Kidney (tissue), 14 donors: ENCODE data around the gene PXDC1. TPM values are rescaled to one million over a fixed set of nuclear protein-coding genes. Genes with fewer than 3 reads are reported as not detected.
"Not testable (repeated sequence)": the region's sequence is repeated elsewhere in the genome, so short reads cannot be mapped to it uniquely, and the experiment has no call there.

Experiments used
- DNase-seq, 5 donors: peaks; one replicate each; pipeline ENCODE4 v3.0.0-alpha.2; 2013 to 2020
- FAIRE-seq: peaks from 2 replicates; lab custom pipeline; 2012; peaks lifted over from hg19 to GRCh38; lab: Jason Lieb, UNC
- H3K27ac ChIP-seq, 2 donors: one replicate each; pipeline ENCODE4 v1.7.0; 2013; ENCODE audit warnings: low read depth in 2 of 2, low read length in 2 of 2, inconsistent platforms in 1 of 2
- H3K27me3 ChIP-seq: one replicate; pipeline ENCODE4 v1.7.1; 2013; ENCODE audit warnings: low read length, inconsistent platforms; ENCODE audit not compliant: control insufficient read depth, insufficient read depth
- H3K36me3 ChIP-seq, 3 donors: one replicate each; pipeline versions ENCODE4 v1.7.0 to v1.7.1; 2013; ENCODE audit warnings: low read length in 3 of 3, control low read depth in 1 of 3, inconsistent platforms in 1 of 3; ENCODE audit not compliant: insufficient read depth in 3 of 3, control insufficient read depth in 2 of 3
- H3K4me1 ChIP-seq, 3 donors: one replicate each; pipeline versions ENCODE4 v1.7.0 to v1.7.1; 2013; ENCODE audit warnings: low read length in 3 of 3, inconsistent platforms in 1 of 3, low read depth in 1 of 3; ENCODE audit not compliant: control insufficient read depth in 2 of 3, insufficient read depth in 2 of 3
- H3K4me3 ChIP-seq, 3 donors: one replicate each; pipeline versions ENCODE4 v1.7.0 to v1.8.1; 2013; ENCODE audit warnings: low read length in 3 of 3, control low read depth in 1 of 3, inconsistent platforms in 1 of 3
- H3K9ac ChIP-seq, 3 donors: one replicate each; pipeline versions ENCODE4 v1.7.0 to v1.7.1; 2013; ENCODE audit warnings: low read length in 3 of 3, control low read depth in 1 of 3, inconsistent platforms in 1 of 3
- H3K9me3 ChIP-seq, 3 donors: one replicate each; pipeline versions ENCODE4 v1.7.0 to v1.7.1; 2013; ENCODE audit warnings: low read length in 3 of 3, control low read depth in 1 of 3, inconsistent platforms in 1 of 3; ENCODE audit not compliant: control insufficient read depth in 2 of 3, insufficient read depth in 1 of 3
- intact Hi-C: fragments of 100-400 bp; cut with DNase I; formaldehyde crosslinking; loops from one replicate; pipeline ENCODE4 v1.11.1; 2022
- polyA plus RNA-seq: library from polyadenylated mRNA; stranded (reverse); fragments of 350-450 nt; fragmentation: Illumina TruSeq; extraction: RNeasy Lipid Tissue Mini Kit (QIAGEN cat#74804); gene quantifications from one replicate; pipeline ENCODE4 v1.2.3, GENCODE V29; 2014; ENCODE audit warnings: low read depth, low replicate concordance; ENCODE audit not compliant: insufficient read depth
- total RNA-seq: library from RNA; stranded (reverse); fragmentation: NEBNext Ultra II Directional; extraction: Animal tissue kit (Norgen Biotek cat#: 25700); gene quantifications from one replicate; pipeline ENCODE4 v1.2.1, GENCODE V29; 2021
- TF ChIP-seq, protein P1 (sequence below): IDR thresholded peaks from 3 replicates; pipeline ENCODE4 v1.5.1; 2012; ENCODE audit warnings: mild to moderate bottlenecking, moderate library complexity, borderline replicate concordance; ENCODE audit not compliant: insufficient read depth; ENCODE audit errors: extremely low read depth
- donor health status: control.
- donor health status: control.
- donor health status: control.
- donor health status: control.
- donor health status: control.
- donor health status: DM: yes; HTN: yes; CAD: no.
- donor health status: Normal renal cell carcinoma (clear cell type).

PXDC1 gene
- total and polyA plus RNA-seq, 2 donors from 2014 or later: 28.9 to 35.0 TPM

DNA sequence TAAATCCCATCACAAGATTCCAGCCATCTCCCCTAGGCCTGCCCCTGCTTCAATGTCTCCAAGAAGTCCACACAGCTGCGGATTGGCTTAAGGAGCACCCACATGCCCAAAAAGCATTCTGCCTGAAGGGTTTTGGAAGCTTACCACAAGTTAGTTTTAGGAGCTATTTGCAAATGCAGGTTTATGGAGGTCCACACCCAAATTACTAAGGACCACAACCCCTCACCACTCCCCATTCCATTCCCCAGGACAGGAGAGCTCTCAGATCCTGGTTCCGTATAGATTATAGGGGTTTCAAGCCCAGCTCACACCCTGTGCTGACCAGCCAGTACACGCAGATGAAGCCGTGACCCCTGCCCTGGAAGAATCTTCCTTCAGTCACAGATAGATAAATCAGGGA is 24.3 kb upstream of the PXDC1 start:
- Histone ChIP-seq H3K4me3 (no peak overlapping the region), H3K4me1 (peaks cover 0 to 5% (median 0%) of the 10 kb centered on the region in 3 donors), H3K9me3 (no peaks in the 10 kb centered on the region), H3K36me3 (no peaks in the 10 kb centered on the region), H3K9ac (no peak overlapping the region), H3K27me3 (no peaks in the 10 kb centered on the region), H3K27ac (no peak overlapping the region)
- DNase-seq (no peak), FAIRE-seq (no peak)
- TF ChIP-seq, protein P1, sequence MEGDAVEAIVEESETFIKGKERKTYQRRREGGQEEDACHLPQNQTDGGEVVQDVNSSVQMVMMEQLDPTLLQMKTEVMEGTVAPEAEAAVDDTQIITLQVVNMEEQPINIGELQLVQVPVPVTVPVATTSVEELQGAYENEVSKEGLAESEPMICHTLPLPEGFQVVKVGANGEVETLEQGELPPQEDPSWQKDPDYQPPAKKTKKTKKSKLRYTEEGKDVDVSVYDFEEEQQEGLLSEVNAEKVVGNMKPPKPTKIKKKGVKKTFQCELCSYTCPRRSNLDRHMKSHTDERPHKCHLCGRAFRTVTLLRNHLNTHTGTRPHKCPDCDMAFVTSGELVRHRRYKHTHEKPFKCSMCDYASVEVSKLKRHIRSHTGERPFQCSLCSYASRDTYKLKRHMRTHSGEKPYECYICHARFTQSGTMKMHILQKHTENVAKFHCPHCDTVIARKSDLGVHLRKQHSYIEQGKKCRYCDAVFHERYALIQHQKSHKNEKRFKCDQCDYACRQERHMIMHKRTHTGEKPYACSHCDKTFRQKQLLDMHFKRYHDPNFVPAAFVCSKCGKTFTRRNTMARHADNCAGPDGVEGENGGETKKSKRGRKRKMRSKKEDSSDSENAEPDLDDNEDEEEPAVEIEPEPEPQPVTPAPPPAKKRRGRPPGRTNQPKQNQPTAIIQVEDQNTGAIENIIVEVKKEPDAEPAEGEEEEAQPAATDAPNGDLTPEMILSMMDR: no peak
- intact Hi-C loops: no loop called here

DNA sequence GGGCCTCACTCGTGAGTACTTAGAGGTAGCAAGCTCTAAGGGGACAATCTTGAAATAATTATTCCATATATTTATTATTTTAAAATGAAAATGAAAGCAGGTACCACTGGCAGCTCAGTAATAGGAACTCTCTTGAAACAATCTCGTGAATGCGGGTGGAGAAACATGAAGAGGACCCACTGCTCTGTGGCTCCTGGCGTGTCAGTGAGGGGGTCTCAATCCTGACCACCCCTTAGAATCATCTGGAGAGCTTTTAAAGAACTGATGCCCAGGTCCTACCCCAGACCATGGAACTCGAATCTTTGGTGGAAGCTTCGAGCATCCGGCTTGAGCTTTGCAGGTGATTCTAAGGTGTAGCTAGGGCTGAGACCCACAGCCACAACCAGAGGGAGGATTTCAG is 23.9 kb upstream of the PXDC1 start:
- Histone ChIP-seq H3K9me3 (no peaks in the 10 kb centered on the region), H3K4me3 (no peak overlapping the region), H3K36me3 (no peaks in the 10 kb centered on the region), H3K27ac (no peak overlapping the region), H3K27me3 (no peaks in the 10 kb centered on the region), H3K4me1 (peaks cover 0 to 5% (median 0%) of the 10 kb centered on the region in 3 donors), H3K9ac (no peak overlapping the region)
- intact Hi-C loops: no loop called here
- TF ChIP-seq, protein P1: no peak
- no peak for DNase-seq
- no peak for FAIRE-seq

GRCh38 chr6:3773678-3774298 is 22.3 kb upstream of the PXDC1 start:
- Histone ChIP-seq H3K36me3 (no peaks in the 10 kb centered on the region), H3K27ac (no peak overlapping the region), H3K4me3 (no peak overlapping the region), H3K27me3 (no peaks in the 10 kb centered on the region), H3K9ac (no peak overlapping the region), H3K9me3 (no peaks in the 10 kb centered on the region), H3K4me1 (peaks cover 0 to 5% (median 0%) of the 10 kb centered on the region in 3 donors)
- intact Hi-C loops: no loop called here
- FAIRE-seq (peak; percentile 89), DNase-seq (peak in 1 of 5 donors; percentile 42)
- TF ChIP-seq, protein P1: no peak

DNA sequence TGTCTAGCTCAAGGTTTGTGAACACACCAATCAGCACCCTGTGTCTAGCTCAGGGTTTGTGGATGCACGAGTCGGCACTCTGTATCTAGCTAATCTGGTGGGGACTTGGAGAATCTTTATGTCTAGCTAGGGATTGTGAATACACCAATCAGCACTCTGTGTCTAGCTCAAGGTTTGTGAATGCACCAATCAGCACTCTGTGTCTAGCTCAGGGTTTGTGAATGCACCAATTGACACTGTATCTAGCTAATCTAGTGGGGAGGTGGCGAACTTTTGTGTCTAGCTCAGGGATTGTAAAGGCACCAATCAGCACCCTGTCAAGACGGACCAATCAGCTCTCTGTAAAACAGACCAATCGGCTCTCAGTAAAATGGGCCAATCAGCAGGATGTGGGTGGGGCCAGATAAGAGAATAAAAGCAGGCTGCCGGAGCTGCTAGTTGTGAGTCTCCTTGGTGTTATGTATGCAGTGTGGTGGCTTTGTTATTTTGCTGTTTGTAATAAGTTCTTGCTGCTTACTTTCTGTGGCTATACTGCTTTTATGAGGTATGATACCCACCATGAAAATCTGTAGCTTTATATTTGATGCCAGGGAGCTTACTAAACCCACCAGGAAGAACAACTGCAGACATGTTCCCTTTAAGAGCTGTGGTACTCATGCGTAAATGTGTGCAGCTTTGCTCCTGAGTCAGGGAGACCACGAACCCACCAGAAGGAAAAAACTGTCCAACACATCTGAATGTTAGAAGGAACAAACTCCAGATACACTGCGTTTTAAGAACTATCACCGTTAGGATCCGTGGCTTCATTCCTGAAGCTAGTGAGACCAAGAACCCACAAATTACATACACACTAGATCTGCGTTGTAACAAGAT is 20.9 kb upstream of the PXDC1 start:
- H3K4me3 ChIP-seq, DNase-seq, H3K27ac ChIP-seq, H3K36me3 ChIP-seq, H3K27me3 ChIP-seq, H3K9me3 ChIP-seq, H3K4me1 ChIP-seq, H3K9ac ChIP-seq, intact Hi-C loops, FAIRE-seq: not testable (repeated sequence)
